Muscle layer of duodenum (tissue), 2 donors: ENCODE results near the gene LELP1.

Source experiments
- H3K27ac ChIP-seq: one replicate; pipeline ENCODE4 v1.7.0; 2013; ENCODE audit warnings: mild to moderate bottlenecking, low read length
- H3K27me3 ChIP-seq: one replicate; pipeline ENCODE4 v1.7.0; 2013; ENCODE audit warnings: low read depth, mild to moderate bottlenecking, control low read depth, low read length
- H3K36me3 ChIP-seq, 2 donors: one replicate each; pipeline ENCODE4 v1.7.0; 2013; ENCODE audit warnings: low read length in 2 of 2, control low read depth in 1 of 2, mild to moderate bottlenecking in 1 of 2; ENCODE audit not compliant: insufficient read depth in 2 of 2, control insufficient read depth in 1 of 2
- H3K4me1 ChIP-seq, 2 donors: one replicate each; pipeline ENCODE4 v1.7.0; 2013; ENCODE audit warnings: low read length in 2 of 2, mild to moderate bottlenecking in 2 of 2, control low read depth in 1 of 2, moderate library complexity in 1 of 2; ENCODE audit not compliant: insufficient read depth in 2 of 2, control insufficient read depth in 1 of 2
- H3K4me3 ChIP-seq, 2 donors: one replicate each; pipeline ENCODE4 v1.7.0; 2013; ENCODE audit warnings: low read length in 2 of 2, low read depth in 1 of 2, mild to moderate bottlenecking in 1 of 2
- H3K9me3 ChIP-seq, 2 donors: one replicate each; pipeline ENCODE4 v1.7.0; 2013; ENCODE audit warnings: low read length in 2 of 2, control low read depth in 1 of 2, mild to moderate bottlenecking in 1 of 2; ENCODE audit not compliant: control insufficient read depth in 1 of 2
- donor health status: healthy.

Gene LELP1

DNA sequence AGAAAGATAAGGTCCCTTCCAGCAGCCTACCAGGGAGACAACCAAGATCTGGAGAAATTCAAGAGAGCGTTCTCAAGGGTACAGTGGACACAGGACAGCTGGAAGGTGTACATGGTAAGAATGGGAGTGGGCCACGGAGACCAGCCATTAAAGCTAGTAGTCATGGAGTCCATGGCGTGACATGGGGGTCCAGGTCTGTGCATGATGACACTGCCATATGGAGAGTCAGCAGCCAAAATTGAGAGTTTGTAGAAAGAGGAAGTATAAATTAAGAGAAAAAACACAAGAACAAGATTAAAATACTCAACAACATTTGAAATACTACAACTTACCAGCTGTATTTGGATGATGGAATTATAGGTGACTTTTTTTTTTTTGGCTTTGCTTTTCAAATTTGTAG lies 48.3 kb downstream of the LELP1 start:
- no peaks in the 10 kb centered on the region for H3K27me3 ChIP-seq
- no peaks in the 10 kb centered on the region for H3K36me3 ChIP-seq
- H3K4me1 ChIP-seq, result no peaks in the 10 kb centered on the region
- no peak overlapping the region for H3K4me3 ChIP-seq
- H3K9me3 ChIP-seq, result no peaks in the 10 kb centered on the region
- H3K27ac ChIP-seq, result no peak overlapping the region

DNA sequence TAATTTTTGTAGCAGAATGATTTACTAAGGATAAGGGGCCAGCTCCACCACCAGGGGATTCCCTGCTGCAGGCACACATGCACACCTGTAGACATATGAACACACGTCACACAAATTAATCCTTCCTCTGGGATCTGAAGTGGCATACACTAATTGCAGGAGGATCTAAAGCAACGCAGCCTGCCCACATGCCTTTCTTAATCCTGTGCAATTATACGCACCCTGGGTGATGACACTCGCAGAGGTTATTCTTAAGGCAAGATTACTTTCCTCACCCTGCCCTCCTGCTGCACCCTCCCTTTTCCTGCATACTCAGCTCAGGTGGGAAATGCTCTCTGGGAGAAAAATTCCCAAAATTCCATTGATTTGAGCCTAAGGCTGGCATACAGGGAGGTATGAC lies 48.8 kb downstream of the LELP1 start:
- no peaks in the 10 kb centered on the region for H3K36me3 ChIP-seq

GRCh38 chr1:153253076-153253475 lies 49.8 kb downstream of the LELP1 start:
- Histone ChIP-seq H3K27me3 (no peaks in the 10 kb centered on the region), H3K9me3 (no peaks in the 10 kb centered on the region), H3K36me3 (no peaks in the 10 kb centered on the region), H3K4me3 (no peak overlapping the region), H3K4me1 (no peaks in the 10 kb centered on the region), H3K27ac (no peak overlapping the region)

More for the DNA sequence above, 48.8 kb downstream of the LELP1 start:
- Histone ChIP-seq H3K27me3 (no peaks in the 10 kb centered on the region), H3K4me1 (no peaks in the 10 kb centered on the region), H3K27ac (no peak overlapping the region), H3K4me3 (no peak overlapping the region), H3K9me3 (no peaks in the 10 kb centered on the region)

DNA sequence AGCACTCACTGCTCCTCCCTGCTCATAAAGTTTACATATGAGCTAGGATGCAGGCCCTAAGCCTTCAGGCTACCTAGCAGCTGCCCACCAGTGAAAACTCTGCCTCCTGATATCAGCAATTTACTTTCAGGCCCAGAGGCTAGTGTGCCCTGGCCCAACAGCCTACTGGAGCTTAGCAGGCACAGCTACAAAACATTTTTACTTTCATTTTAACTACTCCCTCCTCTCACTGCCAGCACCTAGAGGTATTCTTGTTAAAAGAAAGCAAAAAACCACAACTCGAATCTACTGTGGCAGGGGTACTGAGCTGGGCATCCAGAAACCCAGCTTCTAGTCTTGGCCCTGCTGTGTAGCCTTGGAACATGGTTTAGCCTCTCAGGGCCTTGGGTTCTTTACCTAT lies 50.5 kb downstream of the LELP1 start:
- no peaks in the 10 kb centered on the region for H3K36me3 ChIP-seq
- H3K4me3 ChIP-seq, result no peak overlapping the region
- no peaks in the 10 kb centered on the region for H3K4me1 ChIP-seq
- H3K9me3 ChIP-seq, result no peaks in the 10 kb centered on the region
- no peak overlapping the region for H3K27ac ChIP-seq
- no peaks in the 10 kb centered on the region for H3K27me3 ChIP-seq
